Dermis blood vessel endothelial cell (primary cell): ENCODE data around the gene ARHGAP28. TPM values are rescaled to one million over a fixed set of nuclear protein-coding genes. Genes with fewer than 3 reads are reported as not detected.
"Not testable (repeated sequence)": the region's sequence is repeated elsewhere in the genome, so short reads cannot be mapped to it uniquely, and the experiment has no call there.

Source experiments
- DNase-seq: peaks from one replicate; pipeline ENCODE4 v3.0.0; 2010
- total RNA-seq: library from RNA; depleted of rRNA; stranded (reverse); fragments of >200 nt; gene quantifications from 2 replicates; pipeline ENCODE4 v1.2.3, GENCODE V29; 2014

Gene ARHGAP28
- total RNA-seq, 1 donor from 2014 or later = 4.3 TPM

DNA sequence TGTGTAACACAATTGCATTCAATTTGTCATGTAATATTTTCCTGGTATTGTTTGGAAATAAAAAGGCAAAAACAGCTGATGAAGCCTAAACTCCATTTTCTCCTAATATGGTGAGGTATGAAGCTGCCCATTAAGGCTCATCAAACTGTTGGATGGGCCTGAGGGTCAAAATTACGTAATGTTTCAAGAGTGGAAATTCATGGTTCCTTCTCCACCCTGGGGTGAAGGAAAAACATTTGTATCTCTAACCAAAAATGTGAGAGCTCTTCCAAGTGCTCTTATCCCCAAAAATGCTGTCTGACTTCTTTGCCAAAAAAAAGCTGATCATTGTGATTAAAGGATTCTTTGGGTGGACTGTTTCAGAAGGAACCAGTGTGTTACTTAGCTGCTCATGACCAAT lies 91.8 kb downstream of the ARHGAP28 start:
- DNase-seq = no peak

DNA sequence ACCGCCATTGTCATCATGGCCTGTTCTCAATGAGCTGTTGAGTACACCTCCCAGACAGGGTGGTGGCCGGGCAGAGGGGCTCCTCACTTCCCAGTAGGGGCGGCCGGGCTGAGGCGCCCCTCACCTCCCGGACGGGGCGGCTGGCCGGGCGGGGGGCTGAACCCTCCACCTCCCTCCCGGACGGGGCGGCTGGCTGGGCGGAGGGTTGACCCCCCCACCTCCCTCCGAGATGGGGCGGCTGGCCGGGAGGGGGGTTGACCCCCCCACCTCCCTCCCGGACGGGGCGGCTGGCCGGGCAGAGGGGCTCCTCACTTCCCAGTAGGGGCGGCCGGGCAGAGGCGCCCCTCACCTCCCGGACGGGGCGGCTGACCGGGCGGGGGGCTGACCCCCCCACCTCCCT lies 97.6 kb downstream of the ARHGAP28 start:
- not testable (repeated sequence) for DNase-seq

DNA sequence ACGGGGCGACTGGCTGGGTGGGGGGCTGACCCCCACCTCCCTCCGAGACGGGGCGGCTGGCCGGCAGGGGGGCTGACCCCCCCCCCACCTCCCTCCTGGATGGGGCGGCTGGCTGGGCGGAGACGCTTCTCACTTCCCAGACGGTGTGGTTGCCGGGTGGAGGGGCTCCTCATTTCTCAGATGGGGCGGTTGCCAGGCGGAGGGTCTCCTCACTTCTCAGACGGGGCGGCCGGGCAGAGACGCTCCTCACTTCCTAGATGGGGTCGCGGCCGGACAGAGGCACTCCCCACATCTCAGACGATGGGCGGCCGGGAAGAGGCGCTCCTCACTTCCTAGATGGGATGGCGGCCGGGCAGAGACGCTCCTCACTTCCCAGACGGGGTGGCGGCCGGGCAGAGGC lies 98.0 kb downstream of the ARHGAP28 start:
- DNase-seq = not testable (repeated sequence)

DNA sequence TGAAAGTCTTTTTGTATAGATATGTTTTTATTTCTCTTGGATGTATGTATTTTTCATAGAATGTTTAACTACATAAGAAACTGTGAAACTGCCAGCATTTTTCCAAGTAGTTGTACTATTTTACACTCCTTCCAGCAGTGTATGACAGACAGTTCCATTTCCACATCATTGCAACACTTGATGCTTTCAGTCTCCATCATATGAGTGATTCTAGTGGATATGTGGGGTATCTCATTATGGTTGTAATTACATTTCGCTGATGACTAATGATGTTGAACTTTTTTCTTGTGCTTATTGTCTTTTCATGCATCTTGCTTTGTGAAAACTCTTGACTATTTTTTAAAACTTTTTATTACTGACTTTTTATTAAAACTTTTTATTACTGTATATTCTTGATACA lies 101.4 kb downstream of the ARHGAP28 start:
- DNase-seq = no peak

DNA sequence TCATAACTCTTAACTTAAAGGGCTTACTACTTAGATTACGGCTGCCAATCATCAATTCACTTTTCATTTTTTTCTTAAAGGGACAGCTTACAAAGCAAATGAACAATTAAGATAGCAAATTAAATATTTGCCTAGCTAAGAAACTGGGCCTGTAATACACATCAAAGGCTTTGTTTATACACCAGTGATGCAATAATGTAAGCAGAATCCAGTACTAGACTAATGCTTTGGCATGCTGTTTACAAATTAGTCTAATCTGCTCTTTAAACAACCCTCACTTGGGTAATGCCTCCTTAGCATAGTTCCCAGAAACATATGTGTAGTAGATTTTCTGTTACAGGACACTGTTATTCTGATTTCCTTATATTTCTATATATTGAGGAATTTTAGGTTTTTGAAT lies 105.8 kb downstream of the ARHGAP28 start:
- no peak for DNase-seq

DNA sequence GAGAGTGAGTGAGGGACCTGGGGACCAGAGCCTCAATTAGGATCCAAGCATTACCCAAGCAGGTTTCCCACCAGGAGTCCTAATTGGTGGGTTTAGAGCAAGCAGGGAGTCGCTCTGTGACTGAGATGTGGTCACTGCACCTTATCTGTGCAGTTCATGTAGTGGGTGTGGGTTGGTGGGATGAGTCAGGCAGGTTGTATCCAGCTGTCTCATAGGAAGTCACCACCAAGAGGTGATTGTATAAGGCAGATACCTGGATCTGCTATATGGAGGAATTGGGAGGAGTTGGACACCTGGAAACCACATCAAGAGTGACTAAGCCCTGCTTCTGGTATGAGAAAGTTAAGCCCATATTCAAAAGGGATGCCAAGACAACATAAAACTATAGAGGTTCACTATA lies 106.8 kb downstream of the ARHGAP28 start:
- DNase-seq = no peak

DNA sequence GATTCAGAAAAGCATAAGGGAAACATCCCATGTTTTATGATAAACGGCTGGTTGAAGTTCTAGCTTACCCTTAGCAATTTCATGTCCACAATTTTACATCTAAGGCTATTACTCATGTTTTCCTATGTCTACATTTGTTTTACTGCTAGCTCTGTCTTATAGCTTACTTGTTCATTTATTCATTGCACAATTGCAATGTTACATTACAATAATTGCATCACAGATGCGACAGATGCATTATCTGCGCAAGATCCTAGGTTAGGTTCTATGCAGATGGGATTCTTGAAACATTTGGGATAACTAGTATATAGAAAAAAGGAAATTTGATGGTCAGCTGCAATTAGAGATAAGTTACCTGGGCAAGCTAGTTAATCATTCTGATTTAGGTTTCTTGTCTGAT lies 108.4 kb downstream of the ARHGAP28 start:
- DNase-seq = no peak

DNA sequence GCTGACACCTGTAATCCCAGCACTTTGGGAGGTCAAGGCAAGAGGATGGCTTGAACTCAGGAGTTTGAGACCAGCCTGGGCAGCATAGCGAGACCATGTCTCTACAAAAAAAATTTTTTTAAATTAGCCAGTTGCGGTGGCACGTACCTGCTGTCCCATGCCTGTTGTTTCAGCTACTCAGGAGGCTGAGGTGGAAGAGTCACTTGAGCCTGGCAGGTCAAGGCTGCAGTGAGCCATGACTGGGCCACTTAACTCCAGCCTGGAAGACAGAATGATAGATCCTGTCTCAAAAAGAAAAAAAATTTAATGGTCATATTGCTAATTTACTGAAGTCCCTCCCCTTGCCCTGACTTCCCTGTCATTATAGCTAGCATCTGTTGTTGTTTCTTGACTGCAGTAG lies 112.6 kb downstream of the ARHGAP28 start:
- DNase-seq = no peak

DNA sequence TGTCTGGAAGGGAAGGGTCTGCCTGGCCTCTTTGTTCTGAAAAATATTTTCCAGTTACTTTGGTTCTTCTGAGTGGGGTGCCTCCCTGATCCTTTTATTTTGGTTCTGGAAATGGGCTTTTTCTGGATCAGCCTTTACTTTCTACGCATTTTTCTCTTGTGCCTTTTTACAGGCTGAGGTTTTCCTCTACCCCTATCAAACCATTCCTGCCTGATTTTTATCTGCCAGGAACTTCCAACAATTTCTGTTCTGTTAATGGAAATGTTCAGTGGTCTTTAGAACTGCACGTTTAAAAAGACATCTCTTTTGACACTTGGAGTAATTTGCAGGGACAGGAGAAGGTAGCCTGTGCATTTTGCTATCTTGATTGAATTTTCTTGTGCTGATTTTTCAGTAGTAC lies 113.8 kb downstream of the ARHGAP28 start:
- no peak for DNase-seq

DNA sequence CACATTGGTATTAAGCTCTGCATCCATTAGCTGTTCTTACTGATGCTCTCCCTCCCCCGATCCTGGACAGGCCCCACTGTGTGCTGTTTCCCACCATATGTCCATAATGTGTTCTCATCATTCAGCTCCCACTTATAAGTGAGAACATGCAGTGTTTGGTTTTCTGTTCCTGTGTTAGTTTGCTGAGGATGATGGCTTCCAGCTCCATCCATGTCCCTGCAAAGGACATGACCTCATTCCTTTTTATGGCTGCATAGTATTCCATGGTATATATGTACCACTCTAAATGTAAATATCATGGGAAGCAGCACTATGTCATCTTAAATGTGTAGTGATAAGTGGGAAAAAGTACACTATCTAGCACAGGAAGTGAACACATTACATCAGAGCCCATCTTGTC lies 116.0 kb downstream of the ARHGAP28 start:
- DNase-seq = not testable (repeated sequence)

DNA sequence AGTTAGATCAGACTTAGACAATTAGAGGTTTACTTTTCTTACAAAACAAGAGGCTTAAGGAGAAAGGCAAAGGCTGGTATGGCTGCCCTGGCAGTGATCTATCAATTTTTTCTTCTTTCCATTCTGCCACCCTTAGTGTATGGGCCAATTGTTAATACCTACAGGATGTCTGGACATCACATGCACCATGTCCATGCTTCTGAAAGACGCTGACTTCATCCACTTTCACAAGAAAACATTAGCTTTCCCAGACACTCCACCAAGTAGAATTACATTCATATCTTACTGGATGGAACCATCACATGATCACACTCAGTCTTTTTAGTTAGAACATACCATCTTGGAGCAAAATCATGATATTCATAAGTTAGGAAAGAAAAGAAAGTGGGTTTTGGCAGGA lies 120.9 kb downstream of the ARHGAP28 start:
- DNase-seq = no peak

DNA sequence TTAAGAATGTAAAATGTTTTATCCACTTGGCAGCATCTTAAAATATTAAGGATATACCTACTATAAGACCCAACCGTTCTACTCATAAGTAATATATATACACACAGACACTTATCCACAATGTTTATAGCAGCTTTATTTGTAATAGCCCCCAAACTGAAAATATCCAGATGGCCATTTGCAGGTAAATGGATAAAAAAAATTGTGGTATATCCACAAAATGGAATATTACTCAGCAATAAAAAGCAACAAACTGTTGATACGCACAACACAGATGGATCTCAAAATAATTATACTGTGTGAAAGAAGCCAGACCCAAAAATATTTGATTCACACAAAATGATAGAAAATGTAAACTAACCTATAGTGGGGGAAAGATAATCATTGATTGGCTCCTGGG lies 122.0 kb downstream of the ARHGAP28 start:
- DNase-seq = no peak

DNA sequence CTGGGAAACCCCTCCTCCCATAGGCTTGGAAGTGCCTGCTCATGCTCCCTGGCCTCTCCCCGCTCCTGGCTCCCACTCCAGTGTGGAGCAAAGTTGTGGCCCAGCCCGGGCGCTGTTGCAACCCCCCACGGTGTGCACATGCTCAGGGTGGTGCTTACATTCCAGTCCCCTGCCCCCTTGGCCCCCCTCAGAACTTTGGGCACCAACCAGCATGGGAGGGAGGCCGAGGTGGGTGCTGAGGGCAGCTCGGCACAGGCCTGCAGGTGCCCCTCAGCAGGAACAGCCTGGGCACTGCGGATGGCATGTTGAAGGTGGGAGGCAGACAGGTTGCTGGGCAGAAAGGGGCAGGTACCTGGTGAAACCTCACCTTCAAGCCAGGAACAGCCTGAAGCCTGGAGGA lies 125.3 kb downstream of the ARHGAP28 start:
- DNase-seq = no peak

DNA sequence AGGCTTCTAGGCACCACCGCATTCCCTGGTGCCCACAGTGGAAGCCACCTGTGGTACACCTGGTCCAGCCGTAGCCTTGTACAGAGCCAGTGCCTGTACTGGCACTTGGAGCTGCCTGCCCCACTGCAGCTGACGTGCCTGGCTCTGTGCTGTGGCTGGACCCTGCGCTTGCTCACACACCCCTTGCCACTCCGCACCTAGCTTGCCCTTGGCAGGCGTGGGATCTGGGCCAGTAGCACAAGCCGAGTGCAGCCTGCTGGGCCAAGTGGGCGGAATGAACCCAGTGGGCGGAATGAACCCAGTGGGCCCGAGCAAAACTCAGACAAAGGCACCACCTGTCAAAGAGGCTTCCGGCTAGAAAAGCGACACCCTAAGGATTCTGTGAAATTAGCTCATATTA lies 126.3 kb downstream of the ARHGAP28 start:
- no peak for DNase-seq

DNA sequence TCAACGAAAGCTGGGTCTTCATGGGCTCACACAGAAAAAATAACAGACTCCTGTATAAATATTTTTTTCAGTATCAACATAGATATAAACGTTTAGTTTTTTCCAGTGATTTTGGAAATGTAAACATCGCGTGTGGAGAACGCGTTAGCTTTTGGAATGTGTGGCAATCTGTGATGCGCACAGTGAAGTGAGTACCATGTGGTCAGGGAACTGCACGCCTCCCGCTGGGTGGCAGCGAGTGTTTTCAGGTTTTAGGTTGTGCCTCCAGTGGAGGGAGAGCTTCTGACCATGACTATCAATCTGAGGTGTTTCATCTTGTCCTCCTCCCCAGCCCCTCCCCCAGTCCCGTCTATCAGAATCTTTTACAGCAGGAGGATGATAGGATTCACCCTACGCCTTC lies 127.8 kb downstream of the ARHGAP28 start:
- DNase-seq = no peak

DNA sequence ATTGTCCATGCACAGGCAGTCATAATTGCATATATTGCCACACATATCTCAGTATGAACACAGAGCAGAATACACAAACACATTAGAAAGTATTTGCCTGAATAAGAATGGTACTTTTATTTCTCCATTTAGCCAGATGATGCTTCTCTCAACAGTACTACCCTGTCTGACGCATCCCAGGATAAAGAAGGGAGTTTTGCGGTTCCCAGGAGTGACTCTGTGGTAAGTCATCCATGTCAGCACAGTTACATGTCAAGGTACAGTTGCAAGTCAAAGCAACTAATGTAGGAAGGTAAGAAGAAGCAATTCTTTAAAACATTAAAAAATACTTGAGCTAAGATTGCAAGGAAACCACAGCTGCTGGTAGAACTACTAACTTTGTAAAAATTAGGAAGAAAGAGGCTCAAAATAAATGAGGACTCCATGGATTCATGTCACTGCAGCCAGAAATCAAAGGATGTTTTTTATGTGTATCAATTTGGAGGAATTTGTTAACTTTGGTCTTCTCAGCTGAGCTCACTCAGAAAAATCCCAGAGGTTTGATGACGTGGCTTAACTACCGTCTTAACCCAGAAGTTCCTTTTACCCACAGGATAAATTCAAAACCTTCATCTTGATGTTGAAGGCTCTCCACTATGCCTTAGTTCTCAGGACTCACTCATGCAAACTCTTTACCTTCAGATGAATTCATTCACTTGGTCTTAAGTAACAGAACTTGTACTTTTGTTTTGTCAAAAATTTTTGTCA lies 130.3 kb downstream of the ARHGAP28 start:
- no peak for DNase-seq

DNA sequence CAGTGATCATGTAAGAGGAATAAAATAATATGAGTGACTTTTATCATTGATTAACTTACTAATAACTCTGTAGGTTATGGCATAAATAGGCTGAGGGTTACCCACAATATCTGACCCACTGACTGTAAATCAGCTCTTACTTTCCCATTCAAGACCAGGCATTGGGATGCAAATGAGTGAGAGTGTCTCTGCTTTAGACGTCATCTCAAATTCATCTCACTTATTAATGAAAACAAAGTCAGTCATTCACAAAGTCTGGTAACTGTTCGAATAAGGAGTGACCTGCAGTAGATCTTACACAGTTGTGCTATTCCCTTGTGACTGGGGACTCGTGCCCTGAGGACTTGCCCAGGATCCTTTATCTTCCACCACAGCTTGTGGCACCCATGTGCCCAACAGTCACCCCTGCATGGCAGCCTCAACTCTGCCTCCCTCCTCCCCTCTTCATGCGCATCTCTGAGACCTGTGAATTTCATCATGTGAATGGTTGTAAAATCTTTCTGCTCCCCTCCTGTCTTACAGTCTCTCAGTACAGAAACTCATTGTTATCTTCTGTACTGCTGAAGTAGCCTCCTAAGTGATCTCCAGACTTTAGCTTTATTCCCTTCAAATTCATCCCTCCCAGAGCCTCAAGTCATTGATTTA lies 131.4 kb downstream of the ARHGAP28 start:
- no peak for DNase-seq

DNA sequence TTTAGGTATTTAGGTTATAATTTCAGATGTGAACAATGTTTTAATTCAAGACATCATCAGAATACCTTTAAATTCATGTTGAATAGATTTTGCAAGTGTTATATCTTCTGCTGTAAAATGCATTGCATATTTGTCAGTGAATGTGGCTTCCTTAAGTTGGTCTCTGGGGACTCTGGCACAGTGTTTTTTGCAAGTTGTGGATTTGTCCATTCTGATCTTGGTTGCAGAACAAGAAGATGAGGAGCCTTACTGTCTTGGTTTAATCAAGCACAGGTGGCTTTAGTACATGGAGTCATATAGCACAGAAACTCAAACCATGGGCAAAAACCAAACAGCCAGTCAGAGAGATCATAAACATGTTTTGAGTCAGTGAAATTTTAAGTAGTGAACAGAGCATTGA lies 135.7 kb downstream of the ARHGAP28 start:
- DNase-seq = no peak

DNA sequence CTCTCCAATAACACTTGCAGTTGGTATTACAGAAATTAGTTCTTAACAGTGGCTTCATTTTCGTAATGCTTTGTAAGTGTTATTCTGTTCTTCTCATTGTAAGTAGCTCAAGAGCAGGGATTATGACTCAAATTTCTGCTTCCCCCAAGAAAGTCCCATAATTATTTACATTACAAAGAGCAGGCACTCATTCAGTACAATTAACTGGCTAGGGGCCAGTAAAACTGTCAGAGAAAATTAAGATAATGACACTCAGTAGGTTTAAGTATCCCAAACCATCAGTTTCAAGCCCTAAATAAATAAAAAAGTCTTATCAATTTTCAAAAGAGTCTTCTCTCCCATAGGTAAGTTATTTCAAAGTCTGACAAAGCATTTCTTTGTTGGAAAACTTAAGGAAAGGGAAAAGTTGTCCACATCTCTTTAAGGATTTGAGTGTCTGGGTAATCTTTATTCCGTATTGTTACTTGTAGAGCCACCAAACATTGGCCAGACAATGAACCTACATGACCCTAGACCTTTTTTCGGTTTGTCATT lies 137.1 kb downstream of the ARHGAP28 start:
- DNase-seq = peak; percentile 15

DNA sequence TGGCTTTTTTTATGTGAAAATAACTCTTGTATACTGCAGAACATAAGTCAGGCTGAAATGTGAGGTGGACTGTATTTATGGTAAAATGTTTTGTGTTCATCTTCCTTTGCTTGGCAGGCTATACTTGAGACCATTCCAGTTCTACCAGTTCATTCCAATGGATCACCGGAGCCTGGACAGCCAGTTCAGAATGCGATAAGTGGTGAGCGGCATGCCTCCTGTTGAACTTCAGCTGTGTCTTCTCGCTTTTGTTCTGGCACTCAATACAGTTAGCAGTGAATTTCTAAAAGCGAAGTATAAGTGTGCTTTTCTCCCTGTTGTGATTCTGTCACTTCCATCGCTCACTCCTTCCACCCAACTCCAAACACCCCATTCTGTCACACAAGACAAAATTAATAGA lies 138.5 kb downstream of the ARHGAP28 start:
- no peak for DNase-seq

DNA sequence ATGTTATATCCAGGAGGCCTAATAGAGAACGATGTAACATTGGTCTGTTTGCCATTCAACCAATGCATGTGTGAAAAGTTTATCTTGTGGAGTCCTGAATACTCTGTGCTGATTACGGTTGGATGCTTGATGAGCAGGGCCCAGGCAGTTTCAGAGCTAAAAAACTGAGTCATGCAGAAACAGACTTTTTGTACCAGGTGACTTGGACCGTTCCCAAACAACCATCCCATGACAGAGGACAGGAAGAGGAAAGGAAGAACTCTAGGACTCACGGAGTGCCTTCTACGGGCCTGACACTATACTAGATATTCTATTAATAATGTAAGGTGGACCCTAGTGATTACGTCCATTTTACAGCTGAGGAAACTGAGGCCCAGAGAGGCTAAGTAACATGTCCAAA lies 142.1 kb downstream of the ARHGAP28 start:
- DNase-seq = no peak

DNA sequence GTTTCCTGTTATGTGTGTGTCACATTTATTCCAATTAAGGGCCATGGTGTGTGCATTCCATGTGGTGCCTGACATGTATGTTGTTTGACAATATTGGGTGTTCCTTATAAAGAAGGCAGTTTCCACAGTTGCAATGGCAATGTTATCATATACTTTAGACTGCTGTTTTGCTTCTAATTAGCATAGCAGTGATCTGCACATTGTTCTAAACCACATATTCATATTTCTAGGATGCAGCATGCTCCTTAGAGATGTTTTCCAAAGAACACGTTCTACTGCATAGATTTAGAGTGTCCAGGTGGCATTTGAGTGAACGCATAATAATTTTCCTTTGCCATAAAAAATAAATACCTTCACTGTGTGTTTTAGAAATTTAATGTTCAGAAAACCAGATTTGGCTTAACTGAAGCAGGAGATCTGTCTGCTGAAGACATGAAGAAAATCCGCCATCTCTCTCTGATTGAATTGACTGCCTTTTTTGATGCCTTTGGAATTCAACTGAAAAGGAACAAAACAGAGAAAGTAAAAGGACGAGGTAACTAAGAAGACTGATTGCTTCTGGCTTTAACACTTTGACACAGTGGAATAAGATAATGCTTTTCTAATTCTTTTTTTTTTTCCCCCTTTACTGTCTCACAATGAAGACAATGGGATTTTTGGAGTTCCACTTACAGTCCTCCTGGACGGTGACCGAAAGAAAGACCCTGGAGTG lies 143.7 kb downstream of the ARHGAP28 start:
- no peak for DNase-seq

DNA sequence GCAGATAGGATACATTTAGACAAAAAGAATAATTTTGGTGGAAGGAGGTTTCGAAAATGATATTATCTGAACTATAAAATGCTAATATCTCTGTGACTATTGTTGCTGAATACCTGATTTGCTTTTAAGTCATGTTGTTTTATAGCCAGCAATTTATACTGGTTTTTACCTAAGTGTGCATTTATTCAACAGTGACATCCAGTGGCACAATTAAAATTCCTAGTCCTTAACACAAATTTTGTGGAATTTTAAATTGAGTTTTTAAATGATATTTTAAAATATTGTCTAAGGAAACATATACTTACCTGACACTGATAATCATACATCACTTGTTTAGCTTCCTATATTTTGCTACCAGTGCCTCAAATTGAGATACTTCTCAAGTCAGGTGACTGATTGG lies 144.8 kb downstream of the ARHGAP28 start:
- peak; percentile 20 for DNase-seq

DNA sequence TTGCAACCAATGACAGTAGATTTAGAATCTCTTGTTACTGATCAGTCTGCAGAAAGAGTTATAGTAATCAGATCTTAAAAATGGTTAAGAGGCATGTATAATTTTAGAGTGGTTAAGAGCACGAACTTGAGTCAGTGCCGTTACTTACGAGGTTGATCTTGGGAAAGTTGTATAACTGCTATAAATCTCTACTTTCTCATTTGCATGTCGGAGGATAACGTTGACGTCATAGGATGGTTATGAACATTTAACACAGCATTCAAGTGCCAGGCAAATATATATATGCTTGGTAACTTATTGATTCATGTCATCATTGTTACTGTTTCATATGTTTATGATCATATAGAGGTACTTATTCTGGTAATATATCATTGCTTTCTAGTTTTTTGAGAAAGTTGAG lies 146.2 kb downstream of the ARHGAP28 start:
- DNase-seq = no peak
